IPS DF 6.9 (cell line): ENCODE data around the gene GOLGA6D.
"Not testable (repeated sequence)": the region's sequence is repeated elsewhere in the genome, so short reads cannot be mapped to it uniquely, and the experiment has no call there.

ENCODE experiments used
- DNase-seq: peaks from one replicate; pipeline ENCODE4 v3.0.0-alpha.2; 2013; ENCODE audit warnings: low read depth, low spot score
- H3K27ac ChIP-seq: one replicate; pipeline ENCODE4 v1.5.1; 2013; ENCODE audit warnings: low read length, control low read depth
- H3K27me3 ChIP-seq: 2 replicates; pipeline ENCODE4 v1.6.1; 2013; ENCODE audit warnings: mild to moderate bottlenecking, low read length; ENCODE audit not compliant: control insufficient read depth, insufficient read depth
- H3K36me3 ChIP-seq: 2 replicates; pipeline ENCODE4 v1.6.1; 2013; ENCODE audit warnings: low read length; ENCODE audit not compliant: control insufficient read depth, insufficient read depth
- H3K4me1 ChIP-seq: 2 replicates; pipeline ENCODE4 v1.6.1; 2013; ENCODE audit warnings: low read length; ENCODE audit not compliant: control insufficient read depth, insufficient read depth
- H3K4me3 ChIP-seq: 2 replicates; pipeline ENCODE4 v1.5.1; 2013; ENCODE audit warnings: mild to moderate bottlenecking, low read length
- H3K9me3 ChIP-seq: 2 replicates; pipeline ENCODE4 v1.6.1; 2013; ENCODE audit warnings: low read length, inconsistent platforms; ENCODE audit not compliant: control insufficient read depth, insufficient read depth
- WGBS: extraction: QIAGEN DNeasy Blood & Tissue Kit; methylation state at CpG from one replicate; pipeline ENCODE4 v1.1.7; 2013; ENCODE audit warnings: mixed read lengths, missing lambda C conversion rate; ENCODE audit not compliant: insufficient read length, insufficient coverage; 5-methylcytosine and 5-hydroxymethylcytosine counted together

The GOLGA6D gene

GRCh38 chr15:75284152-75284551 lies 1.5 kb downstream of the GOLGA6D start:
- DNase-seq, H3K27me3 ChIP-seq, H3K27ac ChIP-seq, H3K36me3 ChIP-seq, H3K9me3 ChIP-seq, H3K4me3 ChIP-seq, H3K4me1 ChIP-seq: not testable (repeated sequence)
- WGBS: no CpG with 5 or more reads among the region's 3 CpGs

DNA sequence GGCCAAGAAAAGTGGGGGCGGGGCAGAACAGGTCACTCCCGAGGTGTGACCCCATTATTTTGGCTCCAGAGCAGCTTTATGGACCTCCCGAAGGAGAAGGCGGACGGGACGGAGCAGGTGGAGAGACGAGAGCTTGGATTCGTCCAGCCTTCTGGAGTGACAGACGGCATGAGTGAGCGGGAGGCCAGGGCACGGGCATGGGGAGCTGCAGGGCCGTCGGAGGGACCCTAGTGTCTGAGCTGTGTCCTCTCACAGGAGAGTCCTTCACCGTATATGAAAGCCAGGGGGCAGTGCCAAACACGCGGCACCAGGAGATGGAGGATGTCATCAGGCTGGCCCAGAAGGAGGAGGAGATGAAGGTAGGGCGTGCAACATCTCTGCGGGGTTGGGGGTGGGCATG lies 11.0 kb downstream of the GOLGA6D start:
- H3K27me3 ChIP-seq, H3K36me3 ChIP-seq, H3K4me3 ChIP-seq, H3K4me1 ChIP-seq, H3K9me3 ChIP-seq, DNase-seq, H3K27ac ChIP-seq: not testable (repeated sequence)
- no CpG with 5 or more reads among the region's 18 CpGs for WGBS

DNA sequence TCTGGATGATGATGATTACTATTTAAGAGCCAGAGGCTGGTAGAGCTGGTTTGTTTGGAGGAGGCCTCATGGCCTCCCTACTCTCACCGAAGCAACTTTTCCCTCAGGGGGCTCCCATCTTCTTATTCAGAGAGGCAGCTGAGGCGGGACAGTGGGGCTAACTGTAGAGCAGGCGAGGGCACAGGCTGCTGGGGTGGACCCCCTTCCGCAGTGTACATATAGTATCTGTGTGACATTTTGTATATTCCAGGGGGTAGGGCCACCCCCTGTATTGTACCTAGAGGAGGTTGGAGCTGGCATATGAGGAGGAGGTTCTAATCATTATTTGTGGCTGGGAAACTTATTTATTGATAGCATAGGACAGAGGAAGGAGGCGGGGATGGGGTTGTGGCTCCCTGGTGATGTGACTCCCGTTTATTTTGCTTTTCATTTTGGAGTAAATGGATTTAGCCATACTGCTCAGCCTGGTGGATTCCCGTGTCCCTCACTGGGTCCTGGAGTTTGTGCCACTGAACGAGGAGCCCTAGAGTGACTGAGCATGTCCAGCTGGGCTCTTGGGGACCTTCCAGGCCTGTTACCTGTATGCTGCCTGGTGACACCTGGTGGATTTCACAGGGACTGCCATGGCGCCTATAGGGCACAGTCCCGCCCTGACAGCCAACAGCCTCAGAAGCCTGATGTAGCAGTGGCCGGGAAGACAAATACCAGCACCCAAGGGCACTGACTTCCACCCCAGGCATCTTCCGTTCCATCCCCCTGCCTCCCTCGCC lies 16.1 kb downstream of the GOLGA6D start:
- not testable (repeated sequence) for H3K9me3 ChIP-seq, H3K27me3 ChIP-seq, H3K4me1 ChIP-seq, H3K36me3 ChIP-seq, DNase-seq, H3K4me3 ChIP-seq, H3K27ac ChIP-seq
- no CpG with 5 or more reads among the region's 13 CpGs for WGBS

DNA sequence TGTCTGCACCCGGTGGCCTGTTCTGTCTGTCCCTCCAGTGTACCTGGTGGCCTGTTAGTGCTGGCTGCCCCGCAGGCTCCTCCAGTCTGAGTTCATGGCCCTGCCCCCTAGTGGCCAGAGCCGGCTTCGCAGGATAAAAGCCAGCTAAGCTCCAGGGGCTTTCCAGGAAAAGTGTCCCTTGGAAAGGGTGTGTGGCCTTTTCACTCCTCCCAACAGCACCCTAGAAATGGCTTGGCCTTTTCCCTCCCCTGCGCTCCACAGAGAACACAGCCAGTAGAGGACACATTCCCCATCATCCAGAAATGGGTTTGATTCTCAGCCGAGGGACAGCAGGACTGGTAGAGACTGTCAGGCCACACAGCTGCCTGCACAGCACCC lies 16.7 kb downstream of the GOLGA6D start:
- not testable (repeated sequence) for H3K4me3 ChIP-seq, H3K27me3 ChIP-seq, H3K27ac ChIP-seq, DNase-seq, H3K9me3 ChIP-seq, H3K36me3 ChIP-seq, H3K4me1 ChIP-seq
- WGBS: no CpG with 5 or more reads among the region's 6 CpGs

GRCh38 chr15:75300026-75300425 lies 17.4 kb downstream of the GOLGA6D start:
- H3K27ac ChIP-seq, H3K4me3 ChIP-seq, DNase-seq, H3K9me3 ChIP-seq, H3K27me3 ChIP-seq, H3K4me1 ChIP-seq, H3K36me3 ChIP-seq: not testable (repeated sequence)
- WGBS: no CpG with 5 or more reads among the region's 6 CpGs

DNA sequence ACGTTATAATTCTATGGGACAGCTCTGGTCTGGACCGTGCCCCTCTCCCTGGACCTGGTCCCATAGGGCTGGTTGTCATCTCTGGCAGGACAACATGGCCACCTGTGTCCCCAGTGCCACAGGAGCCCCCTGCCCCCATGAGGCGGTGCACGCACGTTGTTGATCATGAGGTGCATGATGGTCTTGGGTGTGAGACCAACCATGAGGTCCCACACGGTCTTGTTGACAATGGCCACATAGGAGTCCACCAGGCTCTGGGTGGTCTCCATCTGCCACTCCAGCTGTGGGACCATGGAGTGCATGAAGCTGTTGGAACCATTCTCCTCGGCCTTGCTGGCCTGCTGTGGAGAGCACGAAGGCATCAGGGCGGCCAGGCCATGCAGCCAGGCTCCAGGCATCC lies 19.7 kb downstream of the GOLGA6D start:
- no CpG with 5 or more reads among the region's 9 CpGs for WGBS
- no peak for DNase-seq
- H3K27me3 ChIP-seq: no peaks in the 10 kb centered on the region
- H3K9me3 ChIP-seq: no peaks in the 10 kb centered on the region
- no peaks in the 10 kb centered on the region for H3K4me1 ChIP-seq
- H3K27ac ChIP-seq: no peak overlapping the region
- H3K36me3 ChIP-seq: no peaks in the 10 kb centered on the region
- H3K4me3 ChIP-seq: no peak overlapping the region

DNA sequence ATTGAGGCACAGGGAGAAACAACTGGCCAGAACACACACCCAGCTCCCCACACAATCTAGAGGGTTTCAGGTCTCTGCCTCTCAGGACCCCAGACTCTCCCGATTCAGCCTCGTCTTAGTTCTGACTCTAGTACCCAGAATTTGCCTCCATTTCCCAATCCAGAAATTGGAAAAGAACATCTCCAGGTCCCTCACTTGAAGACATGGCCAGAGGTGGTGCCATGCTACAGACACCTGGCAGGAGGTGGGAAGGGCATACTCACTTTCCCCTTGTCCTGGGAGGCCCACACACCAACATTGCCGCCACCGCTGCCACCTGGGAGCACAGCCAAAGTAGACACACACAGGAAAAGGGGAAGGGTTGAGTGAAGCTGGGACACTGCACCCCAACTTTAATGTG lies 20.1 kb downstream of the GOLGA6D start:
- not testable (repeated sequence) for H3K27me3 ChIP-seq, H3K4me3 ChIP-seq, H3K9me3 ChIP-seq, H3K4me1 ChIP-seq, H3K36me3 ChIP-seq, DNase-seq, H3K27ac ChIP-seq
- no CpG with 5 or more reads among the region's 4 CpGs for WGBS

DNA sequence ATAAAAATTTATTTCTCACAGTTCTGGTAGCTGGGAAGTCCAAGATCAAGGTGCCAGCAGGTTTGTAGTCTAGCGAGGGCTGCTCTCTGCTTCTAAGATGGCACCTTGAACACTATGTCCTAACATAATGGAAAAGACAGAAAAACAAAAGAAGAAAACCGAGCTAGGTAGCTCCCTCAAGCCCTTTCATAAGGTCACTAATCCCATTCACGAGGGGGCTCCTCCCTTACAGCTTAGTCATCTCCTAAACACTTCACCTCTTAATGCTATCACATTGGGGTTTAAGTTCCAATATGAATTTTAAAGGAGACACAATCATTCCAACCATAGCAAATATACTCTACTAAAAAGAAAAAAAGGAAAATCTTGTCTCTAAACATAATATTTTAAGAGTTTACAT lies 23.6 kb downstream of the GOLGA6D start:
- no CpG with 5 or more reads among the region's 3 CpGs for WGBS
- no peaks in the 10 kb centered on the region for H3K27me3 ChIP-seq
- no peaks in the 10 kb centered on the region for H3K4me1 ChIP-seq
- H3K4me3 ChIP-seq: no peak overlapping the region
- H3K36me3 ChIP-seq: no peaks in the 10 kb centered on the region
- no peak overlapping the region for H3K27ac ChIP-seq
- H3K9me3 ChIP-seq: no peaks in the 10 kb centered on the region
- DNase-seq: no peak

DNA sequence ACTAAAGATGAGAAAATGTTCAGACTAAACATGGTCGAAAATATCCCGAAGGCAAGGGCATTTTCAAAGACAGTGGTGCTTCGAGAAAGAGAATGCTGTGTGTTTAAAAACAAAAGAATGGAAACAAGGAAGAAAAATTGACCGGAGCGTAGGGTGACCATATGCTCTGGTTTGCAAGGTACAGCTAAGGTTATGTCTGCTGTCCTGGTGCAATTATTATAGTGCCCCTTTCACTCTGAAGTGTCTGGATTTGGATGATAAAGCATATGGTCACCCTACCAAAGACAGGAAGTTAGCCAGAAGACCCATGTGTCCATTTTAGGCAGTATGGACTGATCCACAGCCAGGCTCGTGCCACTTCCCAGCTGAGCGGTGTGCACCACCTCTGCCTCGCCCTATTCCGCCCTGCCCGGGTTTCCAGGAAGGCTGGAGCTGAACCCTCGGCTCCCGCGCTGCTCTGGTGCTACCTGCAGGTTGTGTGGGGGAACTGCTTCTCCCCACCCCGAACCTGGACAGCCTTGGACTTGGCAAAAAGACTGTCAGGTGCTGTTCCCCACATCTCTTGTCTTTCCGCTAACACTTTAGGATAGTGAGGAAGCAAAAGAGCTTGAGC lies 25.2 kb downstream of the GOLGA6D start:
- peak; percentile 67 for DNase-seq
- no peaks in the 10 kb centered on the region for H3K9me3 ChIP-seq
- no peaks in the 10 kb centered on the region for H3K36me3 ChIP-seq
- H3K27me3 ChIP-seq: no peaks in the 10 kb centered on the region
- H3K4me1 ChIP-seq: no peaks in the 10 kb centered on the region
- H3K4me3 ChIP-seq: no peak overlapping the region
- H3K27ac ChIP-seq: no peak overlapping the region
- no CpG with 5 or more reads among the region's 15 CpGs for WGBS

GRCh38 chr15:75309711-75310110 lies 27.1 kb downstream of the GOLGA6D start:
- Histone ChIP-seq H3K9me3 (no peaks in the 10 kb centered on the region), H3K4me3 (no peak overlapping the region), H3K27me3 (no peaks in the 10 kb centered on the region), H3K4me1 (no peaks in the 10 kb centered on the region), H3K27ac (no peak overlapping the region), H3K36me3 (no peaks in the 10 kb centered on the region)
- DNase-seq: no peak

DNA sequence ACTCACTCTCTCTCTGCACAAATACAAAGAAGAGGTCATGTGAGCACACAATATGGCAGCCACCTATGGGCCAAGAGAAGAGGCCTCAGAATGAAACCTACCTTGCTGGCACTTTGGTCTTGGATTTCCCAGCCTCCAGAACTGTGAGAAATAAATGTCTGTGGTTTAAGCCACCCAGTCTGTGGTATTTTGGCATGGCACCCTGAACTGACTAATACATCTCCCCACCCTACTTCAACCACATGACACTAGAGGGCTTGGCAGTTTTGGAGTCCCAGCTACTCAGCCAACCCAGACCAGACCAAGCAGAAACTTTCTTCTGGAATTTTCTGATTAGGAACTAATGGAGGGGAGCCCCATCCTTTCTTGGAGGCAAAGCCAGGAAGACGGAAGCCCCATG lies 29.9 kb downstream of the GOLGA6D start:
- not testable (repeated sequence) for H3K4me1 ChIP-seq, H3K36me3 ChIP-seq, DNase-seq, H3K4me3 ChIP-seq, H3K27me3 ChIP-seq, H3K9me3 ChIP-seq, H3K27ac ChIP-seq
- WGBS: no CpG with 5 or more reads among the region's 1 CpG
